HL-60 (cell line): ENCODE results near the gene ANAPC13.

Experiments used
- CTCF ChIP-seq: IDR thresholded peaks from one replicate; pipeline ENCODE4 v1.5.1; 2011; ENCODE audit warnings: low read length, control low read depth, inconsistent platforms; ENCODE audit not compliant: insufficient read depth
- POLR2AphosphoS5 ChIP-seq: IDR thresholded peaks from 2 replicates; pipeline ENCODE4 v1.6.1; 2012; ENCODE audit warnings: low read depth
- SPI1 ChIP-seq: IDR thresholded peaks from 2 replicates; pipeline ENCODE4 v1.6.1; 2012; ENCODE audit warnings: low read depth, mild to moderate bottlenecking, borderline replicate concordance
- TF ChIP-seq, protein P1 (sequence below): IDR thresholded peaks from 2 replicates; pipeline ENCODE4 v1.6.1; 2012; ENCODE audit warnings: low read depth; ENCODE audit not compliant: insufficient replicate concordance

- TF ChIP-seq POLR2AphosphoS5 = no peak
- no peak for TF ChIP-seq CTCF
- TF ChIP-seq, protein P1, sequence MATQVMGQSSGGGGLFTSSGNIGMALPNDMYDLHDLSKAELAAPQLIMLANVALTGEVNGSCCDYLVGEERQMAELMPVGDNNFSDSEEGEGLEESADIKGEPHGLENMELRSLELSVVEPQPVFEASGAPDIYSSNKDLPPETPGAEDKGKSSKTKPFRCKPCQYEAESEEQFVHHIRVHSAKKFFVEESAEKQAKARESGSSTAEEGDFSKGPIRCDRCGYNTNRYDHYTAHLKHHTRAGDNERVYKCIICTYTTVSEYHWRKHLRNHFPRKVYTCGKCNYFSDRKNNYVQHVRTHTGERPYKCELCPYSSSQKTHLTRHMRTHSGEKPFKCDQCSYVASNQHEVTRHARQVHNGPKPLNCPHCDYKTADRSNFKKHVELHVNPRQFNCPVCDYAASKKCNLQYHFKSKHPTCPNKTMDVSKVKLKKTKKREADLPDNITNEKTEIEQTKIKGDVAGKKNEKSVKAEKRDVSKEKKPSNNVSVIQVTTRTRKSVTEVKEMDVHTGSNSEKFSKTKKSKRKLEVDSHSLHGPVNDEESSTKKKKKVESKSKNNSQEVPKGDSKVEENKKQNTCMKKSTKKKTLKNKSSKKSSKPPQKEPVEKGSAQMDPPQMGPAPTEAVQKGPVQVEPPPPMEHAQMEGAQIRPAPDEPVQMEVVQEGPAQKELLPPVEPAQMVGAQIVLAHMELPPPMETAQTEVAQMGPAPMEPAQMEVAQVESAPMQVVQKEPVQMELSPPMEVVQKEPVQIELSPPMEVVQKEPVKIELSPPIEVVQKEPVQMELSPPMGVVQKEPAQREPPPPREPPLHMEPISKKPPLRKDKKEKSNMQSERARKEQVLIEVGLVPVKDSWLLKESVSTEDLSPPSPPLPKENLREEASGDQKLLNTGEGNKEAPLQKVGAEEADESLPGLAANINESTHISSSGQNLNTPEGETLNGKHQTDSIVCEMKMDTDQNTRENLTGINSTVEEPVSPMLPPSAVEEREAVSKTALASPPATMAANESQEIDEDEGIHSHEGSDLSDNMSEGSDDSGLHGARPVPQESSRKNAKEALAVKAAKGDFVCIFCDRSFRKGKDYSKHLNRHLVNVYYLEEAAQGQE = no peak
- no peak for TF ChIP-seq SPI1
Observed at GRCh38 chr3:134495980-134496379, 10.2 kb upstream of the ANAPC13 start.
